COLO829 (cell line): ENCODE data around the gene LRMDA.
"Not testable (repeated sequence)": the region's sequence is repeated elsewhere in the genome, so short reads cannot be mapped to it uniquely, and the experiment has no call there.

Experiments
- DNase-seq: peaks from one replicate; pipeline ENCODE4 v3.0.0; 2012; ENCODE audit warnings: low spot score

The LRMDA gene

GRCh38 chr10:76497666-76498065 lies 1066.2 kb downstream of the LRMDA start:
- no peak for DNase-seq

GRCh38 chr10:76504823-76505222 lies 1073.4 kb downstream of the LRMDA start:
- DNase-seq: no peak

GRCh38 chr10:76509446-76509845 lies 1078.0 kb downstream of the LRMDA start:
- peak; percentile 67 for DNase-seq

- no peak for DNase-seq
Measured at GRCh38 chr10:76514321-76514720, 1082.9 kb downstream of the LRMDA start.

- DNase-seq: no peak
Measured at GRCh38 chr10:76514869-76515268, 1083.4 kb downstream of the LRMDA start.

- DNase-seq: no peak
Measured at GRCh38 chr10:76522547-76522946, 1091.1 kb downstream of the LRMDA start.

GRCh38 chr10:76523246-76523645 lies 1091.8 kb downstream of the LRMDA start:
- DNase-seq: no peak

GRCh38 chr10:76523791-76524351 lies 1092.4 kb downstream of the LRMDA start:
- DNase-seq: no peak

- DNase-seq: not testable (repeated sequence)
Measured at GRCh38 chr10:76526833-76527232, 1095.4 kb downstream of the LRMDA start.

GRCh38 chr10:76540331-76540730 lies 1108.9 kb downstream of the LRMDA start:
- DNase-seq: no peak

- no peak for DNase-seq
Measured at GRCh38 chr10:76540786-76541185, 1109.4 kb downstream of the LRMDA start.

- no peak for DNase-seq
Measured at GRCh38 chr10:76541852-76542251, 1110.4 kb downstream of the LRMDA start.

- no peak for DNase-seq
Measured at GRCh38 chr10:76542307-76542930, 1111.0 kb downstream of the LRMDA start.

GRCh38 chr10:76543655-76544054 lies 1112.2 kb downstream of the LRMDA start:
- DNase-seq: no peak

- DNase-seq: no peak
Measured at GRCh38 chr10:76544789-76545188, 1113.4 kb downstream of the LRMDA start.

- DNase-seq: no peak
Measured at GRCh38 chr10:76546411-76546810, 1115.0 kb downstream of the LRMDA start.

GRCh38 chr10:76547352-76547972 lies 1116.0 kb downstream of the LRMDA start:
- DNase-seq: peak; percentile 48

- DNase-seq: no peak
Measured at GRCh38 chr10:76548716-76549115, 1117.3 kb downstream of the LRMDA start.

GRCh38 chr10:76549171-76549570 lies 1117.7 kb downstream of the LRMDA start:
- no peak for DNase-seq

GRCh38 chr10:76550806-76551205 lies 1119.4 kb downstream of the LRMDA start:
- DNase-seq: no peak

GRCh38 chr10:76552091-76552873 lies 1120.9 kb downstream of the LRMDA start:
- DNase-seq: no peak

GRCh38 chr10:76553263-76554032 lies 1122.0 kb downstream of the LRMDA start:
- no peak for DNase-seq
